OCI-LY3 (cell line): ENCODE measurements around the gene ADPGK.

Experiments
- H2AFZ ChIP-seq: fragments of 200-600, 300-600 bp; shearing (Covaris generic); 2 replicates; pipeline ENCODE4 v1.6.0; 2014; ENCODE audit warnings: antibody characterized with exemption, low read depth, low read length
- H3K27ac ChIP-seq: fragments of 200-600, 300-600 bp; sonication (generic); 2 replicates; pipeline ENCODE4 v1.5.1; 2014; ENCODE audit warnings: mild to moderate bottlenecking, low read length, moderate library complexity, mixed read lengths
- H3K27me3 ChIP-seq: fragments of 200-600, 300-600 bp; sonication (generic); 2 replicates; pipeline ENCODE4 v1.6.1; 2014; ENCODE audit warnings: low read depth, low read length, mixed read lengths
- H3K36me3 ChIP-seq: fragments of 200-600, 300-600 bp; sonication (generic); replicated peaks from 2 replicates; pipeline ENCODE3; 2014; ENCODE audit warnings: low read depth, low read length, mixed read lengths
- H3K4me1 ChIP-seq: fragments of 300-600, 200-600 bp; sonication (generic); 2 replicates; pipeline ENCODE4 v1.6.1; 2014; ENCODE audit warnings: low read length, mixed read lengths
- H3K4me2 ChIP-seq: fragments of 200-600, 300-600 bp; sonication (generic); 2 replicates; pipeline ENCODE4 v1.6.1; 2014; ENCODE audit warnings: low read length, mixed read lengths
- H3K4me3 ChIP-seq: fragments of 300-600, 200-600 bp; sonication (generic); 2 replicates; pipeline ENCODE4 v1.5.1; 2014; ENCODE audit warnings: antibody characterized with exemption, mild to moderate bottlenecking, low read length, moderate library complexity
- H3K79me2 ChIP-seq: fragments of 300-600, 200-600 bp; shearing (Covaris generic); 2 replicates; pipeline ENCODE4 v1.6.1; 2014; ENCODE audit warnings: mild to moderate bottlenecking, low read length, mixed read lengths
- H3K9ac ChIP-seq: fragments of 300-600, 200-600 bp; shearing (Covaris generic); 2 replicates; pipeline ENCODE4 v1.6.0; 2014; ENCODE audit warnings: mild to moderate bottlenecking, low read length, moderate library complexity
- H3K9me3 ChIP-seq: fragments of 200-600, 300-600 bp; shearing (Covaris generic); 2 replicates; pipeline ENCODE4 v1.6.1; 2014; ENCODE audit warnings: low read length, mixed read lengths; ENCODE audit not compliant: insufficient read depth
- H4K20me1 ChIP-seq: fragments of 200-600, 300-600 bp; sonication (generic); 2 replicates; pipeline ENCODE4 v1.6.1; 2016; ENCODE audit warnings: low read length, mixed read lengths; ENCODE audit not compliant: insufficient read depth
- EZH2phosphoT487 ChIP-seq: fragments of 200-600 bp; shearing (Covaris generic); IDR thresholded peaks from 2 replicates; pipeline ENCODE4 v1.6.1; 2018; ENCODE audit warnings: antibody characterized with exemption, mixed run types, low read depth
- TF ChIP-seq, protein P1 (sequence below): fragments of 200-600, 300-600 bp; sonication (generic); IDR thresholded peaks from 2 replicates; pipeline ENCODE4 v1.5.1; 2014; ENCODE audit warnings: antibody characterized with exemption, low read length, low read depth

ADPGK gene

GRCh38 chr15:72790302-72790910 lies 6.8 kb upstream of the ADPGK start:
- H4K20me1 ChIP-seq, result no peaks in the 10 kb centered on the region
- H3K4me2 ChIP-seq, result no peak overlapping the region
- no peak overlapping the region for H3K9ac ChIP-seq
- H3K36me3 ChIP-seq, result no peaks in the 10 kb centered on the region
- no peak overlapping the region for H3K4me3 ChIP-seq
- no peaks in the 10 kb centered on the region for H3K79me2 ChIP-seq
- no peak for TF ChIP-seq EZH2phosphoT487
- TF ChIP-seq, protein P1, sequence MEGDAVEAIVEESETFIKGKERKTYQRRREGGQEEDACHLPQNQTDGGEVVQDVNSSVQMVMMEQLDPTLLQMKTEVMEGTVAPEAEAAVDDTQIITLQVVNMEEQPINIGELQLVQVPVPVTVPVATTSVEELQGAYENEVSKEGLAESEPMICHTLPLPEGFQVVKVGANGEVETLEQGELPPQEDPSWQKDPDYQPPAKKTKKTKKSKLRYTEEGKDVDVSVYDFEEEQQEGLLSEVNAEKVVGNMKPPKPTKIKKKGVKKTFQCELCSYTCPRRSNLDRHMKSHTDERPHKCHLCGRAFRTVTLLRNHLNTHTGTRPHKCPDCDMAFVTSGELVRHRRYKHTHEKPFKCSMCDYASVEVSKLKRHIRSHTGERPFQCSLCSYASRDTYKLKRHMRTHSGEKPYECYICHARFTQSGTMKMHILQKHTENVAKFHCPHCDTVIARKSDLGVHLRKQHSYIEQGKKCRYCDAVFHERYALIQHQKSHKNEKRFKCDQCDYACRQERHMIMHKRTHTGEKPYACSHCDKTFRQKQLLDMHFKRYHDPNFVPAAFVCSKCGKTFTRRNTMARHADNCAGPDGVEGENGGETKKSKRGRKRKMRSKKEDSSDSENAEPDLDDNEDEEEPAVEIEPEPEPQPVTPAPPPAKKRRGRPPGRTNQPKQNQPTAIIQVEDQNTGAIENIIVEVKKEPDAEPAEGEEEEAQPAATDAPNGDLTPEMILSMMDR, result no peak
- no peaks in the 10 kb centered on the region for H3K9me3 ChIP-seq
- H3K27me3 ChIP-seq, result no peaks in the 10 kb centered on the region
- H3K27ac ChIP-seq, result no peak overlapping the region
- H3K4me1 ChIP-seq, result peaks cover 19% of the 10 kb centered on the region
- no peak overlapping the region for H2AFZ ChIP-seq

- Histone ChIP-seq H3K27ac (peak overlapping the region; percentile 47), H3K9me3 (no peaks in the 10 kb centered on the region), H3K79me2 (peaks cover 10% of the 10 kb centered on the region), H3K27me3 (no peaks in the 10 kb centered on the region), H3K4me3 (peak overlapping the region; percentile 31), H3K36me3 (no peaks in the 10 kb centered on the region), H3K9ac (peak overlapping the region; percentile 16; the same call in 1 of the 2 replicates), H2AFZ (peak overlapping the region; percentile 81; the same call in 1 of the 2 replicates), H3K4me1 (peaks cover 26% of the 10 kb centered on the region), H4K20me1 (peaks cover 2% of the 10 kb centered on the region; the same call in 1 of the 2 replicates), H3K4me2 (peak overlapping the region; percentile 62)
- TF ChIP-seq, protein P1, result no peak
- no peak for TF ChIP-seq EZH2phosphoT487
Observed at GRCh38 chr15:72787526-72787925, 4.0 kb upstream of the ADPGK start.

GRCh38 chr15:72786676-72787345 lies 3.3 kb upstream of the ADPGK start:
- peaks cover 8% of the 10 kb centered on the region for H4K20me1 ChIP-seq
- H3K79me2 ChIP-seq, result peaks cover 17% of the 10 kb centered on the region
- H3K36me3 ChIP-seq, result peaks cover 2% of the 10 kb centered on the region
- no peaks in the 10 kb centered on the region for H3K27me3 ChIP-seq
- peak overlapping the region; percentile 62 for H3K4me2 ChIP-seq
- H3K27ac ChIP-seq, result peak overlapping the region; percentile 47
- peak overlapping the region; percentile 31 for H3K4me3 ChIP-seq
- peak overlapping the region; percentile 16; the same call in 1 of the 2 replicates for H3K9ac ChIP-seq
- peak overlapping the region; percentile 81 for H2AFZ ChIP-seq
- TF ChIP-seq, protein P1, result no peak
- no peak for TF ChIP-seq EZH2phosphoT487
- H3K4me1 ChIP-seq, result peaks cover 30% of the 10 kb centered on the region
- no peaks in the 10 kb centered on the region for H3K9me3 ChIP-seq

DNA sequence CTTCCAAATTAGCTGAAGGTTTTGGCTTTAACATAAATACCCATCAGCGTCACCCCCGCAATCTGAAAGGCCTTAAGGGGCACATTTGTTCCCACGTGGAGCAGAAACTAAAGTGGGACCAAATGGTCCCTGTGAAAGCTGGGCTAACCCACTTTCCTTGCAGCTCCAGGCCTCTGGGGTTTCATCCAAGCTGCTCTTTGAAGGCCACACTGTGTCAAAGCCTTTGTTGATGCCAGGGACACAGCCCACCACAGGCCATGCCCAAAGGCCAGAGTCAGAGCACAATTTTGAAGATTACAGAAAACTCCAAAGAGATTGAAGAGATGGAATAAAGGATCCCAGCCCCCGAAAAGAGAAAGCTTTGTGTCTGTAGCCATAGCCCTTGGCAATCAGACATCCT lies 2.7 kb upstream of the ADPGK start:
- Histone ChIP-seq H3K27ac (peak overlapping the region; percentile 47; the same call in 1 of the 2 replicates), H2AFZ (peak overlapping the region; percentile 81), H3K4me2 (peak overlapping the region; percentile 62)

More for the DNA sequence above, 2.7 kb upstream of the ADPGK start:
- Histone ChIP-seq H3K36me3 (peaks cover 7% of the 10 kb centered on the region), H3K4me1 (peaks cover 36% of the 10 kb centered on the region), H3K27me3 (no peaks in the 10 kb centered on the region), H4K20me1 (peaks cover 13% of the 10 kb centered on the region), H3K4me3 (no peak overlapping the region), H3K9ac (no peak overlapping the region), H3K79me2 (peaks cover 23% of the 10 kb centered on the region), H3K9me3 (no peaks in the 10 kb centered on the region)
- TF ChIP-seq, protein P1, result no peak
- TF ChIP-seq EZH2phosphoT487, result no peak
